Breast epithelium (tissue), 3 donors: ENCODE data around the gene TEAD1.

ENCODE experiments used
- POLR2A ChIP-seq: fragments of 450-650 bp; IDR thresholded peaks from one replicate; pipeline ENCODE4 v1.6.1; 2016; ENCODE audit warnings: antibody characterized with exemption, mild to moderate bottlenecking, moderate library complexity
- POLR2AphosphoS5 ChIP-seq, 3 donors: sonication (generic); formaldehyde crosslinking; IDR thresholded peaks; one replicate each; pipeline ENCODE4 v1.6.1; 2017; ENCODE audit warnings: antibody characterized with exemption in 3 of 3
- TF ChIP-seq, protein P1 (sequence below), 3 donors: fragments of 450-650 bp; IDR thresholded peaks; one replicate each; pipeline ENCODE4 v1.5.1; 2016 to 2017; ENCODE audit warnings: antibody characterized with exemption in 3 of 3, mild to moderate bottlenecking in 3 of 3, moderate library complexity in 3 of 3

DNA sequence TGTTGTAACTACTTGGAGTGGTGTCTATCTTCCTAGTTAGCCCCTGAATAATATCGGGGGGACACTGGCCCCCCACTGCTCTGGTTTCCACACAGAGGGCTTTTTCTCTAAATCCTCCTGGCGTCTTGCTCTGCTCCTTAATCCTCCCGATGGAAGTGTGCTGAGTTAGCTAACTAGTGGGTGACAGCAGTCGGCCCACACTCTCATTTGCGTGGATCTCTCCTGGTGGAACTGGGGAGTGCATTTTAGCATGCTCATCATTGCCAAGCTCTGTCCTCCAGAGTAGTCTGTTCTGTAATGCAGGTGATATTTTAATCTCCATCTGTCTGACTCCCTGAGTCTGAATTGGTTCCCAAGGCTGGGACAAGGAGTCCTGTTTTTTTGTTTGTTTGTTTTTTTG is 288.8 kb downstream of the TEAD1 start:
- TF ChIP-seq, protein P1, sequence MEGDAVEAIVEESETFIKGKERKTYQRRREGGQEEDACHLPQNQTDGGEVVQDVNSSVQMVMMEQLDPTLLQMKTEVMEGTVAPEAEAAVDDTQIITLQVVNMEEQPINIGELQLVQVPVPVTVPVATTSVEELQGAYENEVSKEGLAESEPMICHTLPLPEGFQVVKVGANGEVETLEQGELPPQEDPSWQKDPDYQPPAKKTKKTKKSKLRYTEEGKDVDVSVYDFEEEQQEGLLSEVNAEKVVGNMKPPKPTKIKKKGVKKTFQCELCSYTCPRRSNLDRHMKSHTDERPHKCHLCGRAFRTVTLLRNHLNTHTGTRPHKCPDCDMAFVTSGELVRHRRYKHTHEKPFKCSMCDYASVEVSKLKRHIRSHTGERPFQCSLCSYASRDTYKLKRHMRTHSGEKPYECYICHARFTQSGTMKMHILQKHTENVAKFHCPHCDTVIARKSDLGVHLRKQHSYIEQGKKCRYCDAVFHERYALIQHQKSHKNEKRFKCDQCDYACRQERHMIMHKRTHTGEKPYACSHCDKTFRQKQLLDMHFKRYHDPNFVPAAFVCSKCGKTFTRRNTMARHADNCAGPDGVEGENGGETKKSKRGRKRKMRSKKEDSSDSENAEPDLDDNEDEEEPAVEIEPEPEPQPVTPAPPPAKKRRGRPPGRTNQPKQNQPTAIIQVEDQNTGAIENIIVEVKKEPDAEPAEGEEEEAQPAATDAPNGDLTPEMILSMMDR (IDR thresholded peaks at IDR 0.05): no peak
- no peak for TF ChIP-seq POLR2A
- TF ChIP-seq POLR2AphosphoS5 (IDR thresholded peaks at IDR 0.05): no peak
